Left hindlimb (tissue), 1 donor: ENCODE data around the gene LYSMD3.
"Not testable (repeated sequence)": the region's sequence is repeated elsewhere in the genome, so short reads cannot be mapped to it uniquely, and the experiment has no call there.

Source experiments
- DNase-seq: peaks from one replicate; pipeline ENCODE4 v3.0.0-alpha.2; 2018

LYSMD3 gene

DNA sequence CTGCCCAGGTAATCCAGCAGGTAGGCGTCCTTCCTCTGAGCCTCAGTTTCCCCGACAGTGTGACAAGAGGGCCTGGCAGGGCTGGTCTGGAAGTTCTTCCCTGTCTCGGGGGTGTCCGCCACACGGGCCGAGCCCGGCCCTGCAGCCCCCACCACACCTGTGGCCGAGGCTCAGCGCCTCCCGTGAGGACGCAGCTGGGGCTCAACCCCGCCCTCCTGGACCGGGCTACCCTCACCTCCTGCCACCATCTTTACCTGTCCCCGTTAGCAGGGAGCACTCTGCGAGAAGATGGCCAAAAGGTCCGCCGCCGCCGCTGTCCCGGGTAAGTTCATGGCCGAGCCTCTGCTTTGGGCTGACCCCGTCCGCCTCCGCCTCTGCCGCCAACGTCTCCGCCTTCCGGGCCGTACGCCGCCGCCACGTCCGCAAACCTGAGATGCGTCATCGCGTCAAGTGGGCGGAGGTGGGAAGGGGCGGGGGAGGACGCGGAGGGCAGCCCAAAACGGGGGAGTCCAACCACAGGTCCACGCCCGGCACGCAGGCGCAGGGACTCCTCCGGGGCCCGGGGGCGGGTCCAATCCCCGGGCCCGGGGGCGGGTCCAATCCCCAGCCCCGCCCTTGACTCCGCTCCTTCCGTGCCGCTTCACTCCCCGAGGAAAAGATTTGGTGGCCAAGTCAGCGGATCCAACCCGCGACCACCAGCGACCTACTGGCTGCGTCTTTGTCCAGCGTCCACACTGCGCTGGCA is at the start of gene LYSMD3:
TSS of gene LYSMD3 (minus strand) at position 391 of the 745 bp plus-strand sequence. CDS start 4,295 bp downstream, outside the sequence.
- DNase-seq, result peak; percentile 99

DNA sequence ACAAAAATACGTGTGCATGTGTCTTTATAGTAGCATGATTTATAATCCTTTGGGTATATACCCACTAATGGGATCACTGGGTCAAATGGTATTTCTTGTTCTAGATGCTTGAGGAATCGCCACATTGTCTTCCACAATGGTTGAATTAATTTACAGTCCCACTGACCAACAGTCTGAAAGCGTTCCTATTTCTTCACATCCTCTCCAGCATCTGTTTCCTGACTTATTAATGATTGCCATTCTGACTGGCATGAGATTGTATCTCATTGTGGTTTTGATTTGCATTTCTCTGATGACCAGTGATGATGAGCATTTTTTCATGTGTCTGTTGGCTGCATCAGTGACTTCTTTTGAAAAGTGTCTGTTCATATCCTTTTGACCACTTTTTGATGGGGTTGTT is 47.2 kb upstream of the LYSMD3 start:
- DNase-seq, result not testable (repeated sequence)

DNA sequence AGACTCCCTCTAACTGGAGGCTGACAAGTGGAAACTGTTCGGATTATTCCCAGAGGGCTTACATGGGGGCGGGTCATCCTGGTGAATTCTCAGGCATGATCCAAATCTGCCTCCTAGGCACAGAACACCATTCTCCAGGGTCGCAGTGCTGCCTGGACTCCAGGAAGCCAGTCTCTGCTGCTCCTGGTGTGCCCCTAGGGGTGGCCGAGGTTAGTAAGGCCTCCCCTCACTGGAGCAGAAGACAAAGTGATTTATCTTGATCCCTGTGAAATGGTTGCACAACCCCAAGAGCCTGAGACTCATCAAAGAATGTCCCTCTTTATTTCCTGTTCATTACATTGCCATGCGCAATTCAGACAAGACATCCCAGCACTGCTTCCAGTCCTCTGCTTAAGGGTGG is 46.3 kb upstream of the LYSMD3 start:
- DNase-seq, result no peak

DNA sequence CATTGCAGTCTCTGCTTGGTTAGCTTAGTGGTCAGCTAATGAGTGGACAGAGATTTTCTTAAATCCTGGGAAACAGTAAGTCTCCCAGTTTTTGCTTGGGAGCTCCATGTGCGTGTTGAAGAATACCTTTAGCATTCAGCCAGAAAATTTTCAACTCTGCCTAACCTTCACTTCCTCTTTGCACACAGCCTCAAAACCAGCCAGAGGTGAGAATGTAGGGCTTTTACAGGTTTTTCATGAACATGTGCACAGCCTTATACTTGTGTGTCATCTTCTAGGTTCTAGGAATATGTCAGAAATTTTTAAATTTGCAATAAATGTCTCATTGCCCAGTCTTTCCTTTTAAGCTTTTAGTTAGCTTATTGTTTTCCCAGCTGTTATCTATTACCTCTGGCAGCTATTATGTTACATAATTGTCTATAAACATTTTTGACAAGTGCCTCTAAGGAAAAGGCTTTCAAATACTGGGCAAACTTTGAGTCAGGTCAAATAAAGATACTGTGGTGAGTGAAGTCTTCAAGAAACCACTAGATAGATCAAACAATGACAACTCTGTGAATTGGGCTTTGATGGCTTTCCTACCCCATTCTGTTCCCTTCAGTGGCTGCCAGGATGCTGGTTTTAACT is 41.9 kb upstream of the LYSMD3 start:
- no peak for DNase-seq

DNA sequence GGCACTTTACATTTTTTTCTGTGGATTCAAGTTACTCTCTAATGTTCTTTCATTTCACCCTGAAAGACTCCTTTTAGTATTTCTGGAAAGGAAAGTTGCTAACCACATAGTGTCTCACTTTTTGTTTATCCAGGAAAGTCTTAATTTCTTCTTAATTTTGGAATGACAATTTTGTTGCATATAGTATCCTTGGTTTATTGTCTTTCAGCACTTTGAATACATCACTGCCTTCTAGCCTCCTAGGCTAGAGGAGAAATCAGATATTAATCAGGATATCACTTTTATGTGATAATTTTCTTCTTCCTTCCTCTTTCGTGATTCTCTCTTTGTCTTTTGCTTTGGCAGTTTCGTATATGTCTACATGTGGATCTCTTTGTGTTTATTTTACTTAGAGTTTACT is 40.6 kb upstream of the LYSMD3 start:
- no peak for DNase-seq

DNA sequence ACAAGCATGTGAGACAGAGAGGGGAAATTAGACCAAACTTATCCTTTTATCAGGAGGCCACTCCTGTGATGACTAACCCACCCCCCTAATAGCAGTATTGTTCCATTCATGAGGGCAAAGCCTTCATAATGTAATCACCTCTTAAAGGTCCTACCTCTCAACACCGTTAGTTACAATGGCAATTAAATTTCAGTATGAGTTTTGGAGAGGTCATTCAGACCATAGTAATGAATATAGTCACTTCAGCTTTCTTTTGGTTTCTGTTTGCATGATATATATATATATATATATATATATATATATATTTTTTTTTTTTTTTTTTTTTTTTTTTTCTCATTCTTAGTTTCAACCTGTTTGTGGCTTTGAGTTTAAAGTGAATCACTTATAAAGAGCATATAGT is 39.7 kb upstream of the LYSMD3 start:
- no peak for DNase-seq

DNA sequence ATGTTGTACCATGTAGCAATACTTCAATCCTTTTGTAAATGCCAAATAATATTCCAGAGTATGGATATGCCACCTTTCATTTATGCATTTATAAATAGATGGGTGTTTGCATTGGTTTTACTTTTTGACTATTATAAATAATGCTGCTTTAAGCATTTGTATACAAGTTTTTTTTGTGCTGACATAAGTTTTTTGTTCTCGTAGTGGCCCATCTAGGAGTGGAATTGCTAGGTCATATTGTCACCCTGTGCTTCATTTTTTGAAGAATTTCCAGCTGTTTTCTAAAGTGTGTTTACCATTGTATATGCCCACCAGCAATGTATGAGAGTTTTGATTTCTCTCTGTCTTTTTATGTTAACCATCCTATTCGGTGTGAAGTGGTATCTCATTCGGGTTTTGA is 36.1 kb upstream of the LYSMD3 start:
- DNase-seq, result no peak

DNA sequence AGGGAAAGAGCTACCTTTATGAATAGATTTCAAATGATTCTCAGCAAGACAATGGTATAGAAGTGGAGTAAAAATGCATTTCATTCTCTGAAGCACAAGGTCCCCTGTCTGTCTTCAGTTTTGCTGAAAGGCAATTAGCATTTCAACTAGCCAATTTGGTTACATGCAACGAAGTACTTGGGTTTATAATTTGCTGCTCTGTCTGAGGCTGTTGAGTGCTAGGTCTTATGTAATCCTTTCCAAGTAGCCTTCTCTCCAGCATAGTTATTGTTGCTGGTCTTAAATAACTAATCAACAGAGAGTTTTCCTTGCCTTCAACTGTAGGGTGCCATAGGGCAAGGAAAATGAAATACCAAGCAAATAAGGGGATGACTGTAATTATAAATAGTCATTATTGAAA is 33.7 kb upstream of the LYSMD3 start:
- DNase-seq, result no peak

DNA sequence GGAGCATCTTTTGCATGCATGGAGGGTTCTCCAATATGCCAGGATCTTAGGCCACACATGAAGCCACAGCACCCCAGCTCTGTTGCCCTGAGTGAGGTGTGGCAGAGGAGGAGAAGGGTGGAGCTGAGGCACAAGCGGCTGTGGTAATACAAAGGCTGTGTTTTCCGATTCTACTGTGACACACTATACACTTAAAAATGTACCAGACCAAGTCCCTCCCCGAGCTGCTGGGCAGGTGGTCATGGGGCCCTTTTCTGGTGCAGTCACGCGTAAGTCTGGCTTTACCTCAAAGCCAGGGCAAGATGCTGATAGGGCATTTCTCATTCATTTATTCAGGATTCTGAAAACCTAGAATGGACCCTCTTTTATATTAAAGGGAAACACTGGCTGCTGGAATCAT is 33.0 kb upstream of the LYSMD3 start:
- DNase-seq, result no peak

DNA sequence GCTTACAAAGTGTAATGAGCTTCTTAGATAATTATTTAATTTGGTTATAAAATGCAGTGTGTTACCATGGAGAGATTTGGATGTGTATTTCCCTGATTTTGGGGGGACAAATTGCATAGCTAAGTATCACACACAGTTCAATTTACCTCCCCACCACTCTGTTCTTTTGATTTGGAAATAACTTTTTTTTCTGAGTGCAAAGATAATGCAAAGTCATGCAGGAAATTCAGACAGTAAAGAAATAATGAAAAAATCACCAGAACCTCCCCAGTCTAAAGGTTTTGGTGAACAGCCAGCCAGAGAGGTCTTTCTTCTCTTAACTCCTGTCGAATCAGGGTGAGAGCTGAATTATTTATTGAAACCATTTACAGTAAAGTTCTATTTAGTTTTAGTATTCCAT is 32.4 kb upstream of the LYSMD3 start:
- no peak for DNase-seq

DNA sequence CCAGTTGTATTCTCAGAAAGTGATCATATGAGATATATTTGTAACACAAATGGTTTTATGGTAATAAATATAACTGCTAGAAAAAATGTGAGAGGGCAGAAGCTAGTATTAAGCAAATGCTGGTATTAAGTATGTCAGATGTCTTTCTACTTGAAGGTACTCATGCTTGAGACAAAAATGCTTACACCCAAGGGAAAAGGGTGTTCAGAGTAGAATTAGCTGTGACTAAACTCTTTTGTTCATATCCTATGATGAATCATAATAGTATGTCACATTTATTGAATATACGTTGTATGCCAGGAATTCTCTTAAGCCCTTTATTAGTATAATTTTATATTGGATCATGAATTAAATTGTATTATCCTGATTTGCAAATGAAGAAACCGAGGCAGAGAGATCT is 31.4 kb upstream of the LYSMD3 start:
- no peak for DNase-seq

DNA sequence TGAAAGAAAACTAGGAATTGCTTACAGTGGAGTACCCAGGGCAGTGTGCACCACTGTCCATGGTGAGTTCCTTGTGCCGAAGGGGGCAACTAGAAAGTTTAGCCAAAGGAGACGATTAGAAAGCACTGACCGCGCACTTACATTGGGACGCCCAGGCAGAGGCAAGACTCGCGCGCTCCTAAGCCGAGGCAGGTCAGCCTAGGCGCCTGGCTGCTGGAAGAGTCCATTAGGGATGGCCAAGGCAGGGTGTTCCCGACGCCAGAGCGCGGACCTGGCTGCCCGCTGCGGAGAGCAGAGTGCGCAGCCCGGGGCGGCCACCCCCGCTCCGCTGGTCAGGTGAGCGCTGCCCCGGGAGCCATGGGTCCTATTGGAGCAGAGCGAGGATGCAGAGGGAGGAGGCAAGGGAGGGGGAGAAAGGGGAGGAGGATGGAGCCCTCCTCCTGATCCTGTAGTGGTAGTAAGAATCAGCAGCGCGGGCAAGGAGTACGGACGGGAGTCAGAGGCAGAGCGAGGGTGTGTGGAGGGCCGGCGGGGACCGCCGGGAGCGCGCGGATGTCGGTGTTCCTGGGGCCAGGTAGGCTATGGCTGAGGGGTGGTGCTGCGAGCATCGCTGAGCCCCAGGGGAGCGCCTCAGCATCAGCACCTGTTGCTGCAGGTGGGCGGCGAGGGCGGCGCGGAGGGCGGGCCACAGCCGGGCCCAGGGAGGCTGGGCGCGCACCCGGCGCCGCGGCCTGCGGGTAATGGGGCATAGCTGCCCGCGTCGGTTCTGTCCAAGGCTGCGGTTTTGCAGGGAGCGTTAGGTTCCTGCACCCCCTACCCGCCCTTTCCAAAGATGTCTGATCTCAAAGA is 29.2 kb upstream of the LYSMD3 start, which contains the start of gene ADGRV1:
TSS of gene ADGRV1 (plus strand) at position 454 of the 849 bp plus-strand sequence. CDS start at position 553, 99 bp downstream.
- peak; percentile 64 for DNase-seq

DNA sequence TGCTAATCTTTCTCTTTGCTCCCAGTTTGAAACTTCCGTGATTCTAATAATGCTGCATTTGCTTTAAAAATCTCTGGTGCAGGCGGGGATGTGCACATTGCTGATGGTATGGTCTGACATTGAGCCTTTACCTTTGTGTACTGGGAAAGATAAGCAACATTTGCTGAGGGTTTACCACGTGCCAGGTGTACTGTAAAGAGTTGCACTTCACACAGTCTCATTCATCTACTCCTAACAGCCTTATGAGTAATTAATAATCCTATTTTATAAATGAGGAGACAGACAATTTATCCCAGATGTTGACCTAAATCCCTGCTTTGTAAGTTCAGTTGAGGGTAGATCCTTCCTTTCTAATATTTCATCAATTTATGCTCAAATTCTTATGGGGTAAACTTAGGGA is 28.5 kb upstream of the LYSMD3 start:
- no peak for DNase-seq

DNA sequence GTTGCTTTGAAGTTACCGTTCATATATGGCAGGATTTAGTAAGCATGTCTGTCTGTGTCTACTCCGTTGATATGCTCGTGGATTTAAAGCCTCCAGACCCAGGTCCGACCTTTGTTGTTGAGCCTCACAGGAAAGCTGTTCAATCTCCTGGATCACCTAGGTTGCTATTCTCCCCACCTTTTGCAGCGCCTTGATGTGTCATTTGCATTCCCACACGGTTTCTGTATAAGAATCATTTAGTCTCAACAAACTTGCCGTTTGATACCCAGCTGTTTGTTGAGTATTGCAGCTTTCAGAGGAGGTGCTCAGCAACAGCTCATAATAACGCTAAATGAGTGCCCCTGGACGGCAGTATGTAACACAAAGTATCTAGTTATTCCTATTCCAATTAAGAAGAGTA is 28.0 kb upstream of the LYSMD3 start:
- no peak for DNase-seq

DNA sequence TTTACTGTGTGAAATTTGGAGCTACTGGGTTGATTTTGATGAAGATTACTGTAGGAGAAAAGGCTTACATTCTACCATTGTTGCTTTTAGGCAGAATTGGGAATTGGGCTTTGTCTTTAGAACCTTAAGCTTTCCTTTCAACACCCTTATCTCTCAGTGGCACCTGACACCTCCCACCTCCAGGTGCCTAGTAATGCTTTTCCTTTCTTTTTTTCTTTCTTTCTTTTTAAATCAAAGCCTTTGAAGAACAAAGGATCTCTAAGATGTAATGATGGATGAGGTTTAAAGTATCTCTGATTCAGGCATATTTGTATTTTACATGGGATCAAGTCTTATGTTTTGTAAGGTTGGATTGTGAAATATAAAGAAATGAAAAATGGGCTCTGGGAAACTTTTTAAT is 26.3 kb upstream of the LYSMD3 start:
- no peak for DNase-seq

DNA sequence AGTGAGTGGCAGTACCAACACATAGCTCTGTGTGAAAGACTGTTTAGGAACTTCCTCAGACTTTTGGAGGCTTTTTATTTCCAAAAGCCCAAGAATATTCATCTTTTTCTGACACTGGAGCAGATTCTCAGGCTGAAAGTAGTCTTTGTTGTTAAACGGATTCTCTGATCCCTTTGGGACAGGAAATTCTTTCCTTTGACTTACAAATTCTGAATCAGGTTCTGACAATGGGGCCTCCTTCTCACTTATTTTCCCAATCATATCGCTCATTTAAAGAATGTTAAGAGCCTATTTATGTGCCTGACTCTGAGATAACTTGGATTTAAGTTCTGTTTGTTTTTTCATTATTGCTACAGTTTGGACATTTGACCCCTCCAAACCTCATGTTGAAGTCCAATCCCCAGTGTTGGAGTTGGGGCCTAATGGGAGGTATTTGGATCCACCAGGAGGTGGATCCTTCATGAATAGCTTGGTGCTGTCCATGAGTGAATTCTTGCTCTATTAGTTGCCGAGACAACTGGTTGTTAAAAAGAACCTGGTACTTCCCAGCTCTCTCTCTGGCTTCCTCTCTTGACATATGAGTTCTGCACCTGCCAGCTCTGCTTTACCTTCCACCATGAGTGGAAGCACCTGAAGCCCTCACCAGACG is 25.1 kb upstream of the LYSMD3 start:
- DNase-seq, result no peak

DNA sequence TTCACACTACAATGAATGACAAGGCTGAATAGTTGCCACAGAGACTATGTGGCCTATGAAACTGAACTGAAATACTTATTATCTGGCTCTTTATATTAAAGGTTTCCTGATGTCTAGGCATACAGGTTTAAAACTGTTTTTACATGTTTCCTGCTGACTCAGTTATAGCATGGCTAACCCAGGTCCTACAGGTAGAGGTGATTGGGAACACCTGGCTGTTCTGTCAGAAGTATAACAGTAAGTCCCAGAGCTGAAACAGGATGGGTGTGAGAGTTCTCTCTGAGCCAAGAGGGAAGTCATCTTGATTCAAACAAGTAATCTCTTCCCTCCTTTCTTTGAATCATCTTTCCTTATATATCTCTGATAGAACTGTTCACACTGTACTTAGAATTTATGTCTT is 24.3 kb upstream of the LYSMD3 start:
- DNase-seq, result no peak

DNA sequence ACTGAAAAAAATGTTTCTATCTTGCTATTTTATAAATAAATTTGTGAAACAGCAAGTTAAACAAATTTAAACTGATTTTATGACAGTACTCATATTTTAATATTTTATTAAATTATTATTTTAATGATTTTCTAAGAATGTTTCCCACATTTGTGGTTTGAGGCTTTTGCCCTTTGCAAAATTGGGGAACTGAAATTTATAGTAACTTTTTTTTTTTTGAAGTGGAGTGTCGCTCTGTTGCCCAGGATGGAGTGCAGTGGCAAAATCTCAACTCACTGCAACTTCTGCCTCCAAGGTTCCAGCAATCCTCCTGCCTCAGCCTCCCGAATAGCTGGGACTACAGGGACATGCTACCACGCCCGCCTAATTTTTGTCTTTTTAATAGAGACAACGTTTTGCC is 22.0 kb upstream of the LYSMD3 start:
- no peak for DNase-seq

DNA sequence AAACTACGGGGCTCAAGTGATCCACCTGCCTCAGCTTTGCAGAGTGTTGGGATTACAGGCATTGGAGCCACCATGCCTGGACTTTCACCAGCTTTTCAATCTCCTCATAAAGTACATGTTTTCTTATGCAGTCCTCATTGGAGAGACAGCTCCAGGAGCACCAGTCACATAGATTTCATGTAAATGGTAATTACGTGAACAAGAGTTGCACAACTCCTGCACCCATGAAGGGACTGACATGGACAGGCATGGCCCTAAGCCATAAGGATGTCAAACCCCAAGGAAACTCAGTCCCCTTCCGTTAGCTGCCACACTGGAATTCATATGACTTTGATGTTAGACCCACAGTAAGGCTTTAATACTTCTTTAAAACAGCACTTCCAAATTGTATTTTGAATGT is 21.6 kb upstream of the LYSMD3 start:
- no peak for DNase-seq

DNA sequence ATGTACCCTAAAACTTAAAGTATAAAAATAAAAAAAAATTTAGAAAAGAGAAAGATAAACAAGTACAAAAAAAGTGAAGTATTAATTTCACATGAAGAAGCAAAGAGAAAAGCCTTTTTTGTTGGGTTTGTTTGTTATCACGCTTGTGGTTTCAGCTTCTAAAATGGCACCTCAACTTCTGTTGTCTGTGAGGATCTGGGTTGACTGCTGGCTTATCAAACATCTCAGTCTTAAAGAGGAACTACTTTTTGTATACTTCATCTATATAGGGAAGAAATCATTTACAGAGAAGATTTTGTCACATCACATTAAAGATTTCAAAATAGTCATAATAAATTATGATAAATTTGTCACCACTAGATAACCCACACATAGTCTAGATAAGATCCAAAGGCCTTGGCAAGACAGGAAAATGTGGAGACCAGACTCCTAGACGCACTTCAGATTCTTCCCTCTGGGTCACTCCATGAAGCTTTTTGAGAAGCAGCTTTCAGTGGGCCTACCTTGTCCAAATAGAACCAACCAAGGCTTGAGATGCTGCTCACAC is 20.4 kb upstream of the LYSMD3 start:
- DNase-seq, result no peak

DNA sequence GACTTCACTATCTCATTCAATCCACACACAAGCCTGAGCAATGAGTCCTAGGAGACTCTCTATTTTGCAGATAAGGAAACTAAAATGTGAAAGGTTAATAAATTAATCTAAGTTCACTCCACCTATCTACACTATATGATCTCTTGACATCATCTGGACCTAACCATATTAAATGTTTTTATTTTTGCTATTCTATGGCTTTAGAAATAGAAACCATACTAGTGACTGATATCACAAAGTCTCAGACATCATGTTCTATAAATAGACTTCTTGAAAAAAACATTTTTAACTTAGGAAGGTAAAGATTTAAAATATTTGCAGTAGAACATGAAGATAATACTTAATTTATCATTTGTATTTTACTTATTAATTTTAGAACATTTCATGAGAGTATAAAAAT is 19.8 kb upstream of the LYSMD3 start:
- no peak for DNase-seq

DNA sequence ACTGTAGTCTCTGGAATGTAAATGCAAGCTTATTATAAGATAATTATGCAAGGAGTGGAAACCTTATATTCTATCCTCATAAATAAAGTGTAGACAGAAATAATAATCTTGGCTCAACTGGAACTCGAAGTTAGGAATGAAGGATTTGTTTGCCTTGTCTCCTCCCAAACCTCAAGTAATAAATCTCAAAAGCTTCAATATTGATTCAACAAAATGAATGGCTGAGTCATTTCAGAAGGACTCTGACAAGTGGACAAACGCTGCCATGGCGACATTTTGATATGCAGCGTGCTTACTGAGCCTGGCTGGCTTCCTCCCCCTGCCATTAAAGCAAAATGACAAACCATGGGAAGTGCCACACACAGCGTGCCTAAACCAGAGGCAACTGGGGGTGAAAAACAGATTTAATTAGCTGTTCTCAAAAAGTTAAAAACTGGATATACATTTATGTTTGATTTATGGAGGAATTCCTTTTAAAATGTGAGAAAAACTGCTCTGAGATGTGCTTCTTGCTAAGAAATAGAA is 18.7 kb upstream of the LYSMD3 start:
- no peak for DNase-seq

DNA sequence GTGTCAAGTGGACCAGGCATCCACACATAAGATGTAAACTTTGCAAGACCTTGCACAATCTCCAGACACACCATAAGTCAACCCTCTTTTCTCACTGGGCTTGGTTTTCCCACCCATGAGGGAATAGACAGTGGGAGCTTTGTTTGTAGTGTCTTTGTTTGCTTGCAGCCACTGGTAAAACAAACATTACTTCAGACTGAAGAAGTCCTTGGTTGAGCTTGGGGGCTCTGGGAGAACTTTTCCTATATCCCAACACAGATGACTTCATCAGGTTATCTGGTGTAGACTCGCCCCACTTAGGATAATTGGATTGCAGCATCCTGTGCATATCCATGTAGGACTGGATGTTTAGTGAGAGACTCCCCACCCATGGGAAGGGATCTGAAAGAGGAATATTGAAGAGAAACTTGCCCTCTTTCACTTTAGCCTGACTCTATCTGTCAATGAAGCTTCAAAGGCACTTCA is 17.7 kb upstream of the LYSMD3 start:
- no peak for DNase-seq
